ENCODE results near the gene MACROD2.

The MACROD2 gene

DNA sequence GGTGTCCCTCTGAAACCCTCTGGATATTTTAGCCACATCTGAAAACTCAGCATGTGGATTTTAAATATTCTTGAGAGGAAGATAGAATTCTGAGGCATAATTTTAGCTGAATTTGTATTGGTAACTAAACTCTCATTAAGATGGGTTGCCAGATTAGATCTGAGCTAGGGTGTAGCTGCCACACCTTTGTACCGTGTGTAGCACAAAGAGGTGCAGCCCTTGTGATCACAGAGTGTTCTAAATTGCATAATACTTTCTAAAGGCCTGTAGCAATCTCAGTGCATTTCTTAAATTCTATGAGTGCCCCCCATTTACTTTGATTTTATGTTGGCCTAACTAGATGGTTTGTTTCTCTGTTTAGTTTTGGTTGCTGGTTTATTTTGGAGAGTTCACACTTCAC lies 289.1 kb downstream of the MACROD2 start:
- no peak for DNase-seq

DNA sequence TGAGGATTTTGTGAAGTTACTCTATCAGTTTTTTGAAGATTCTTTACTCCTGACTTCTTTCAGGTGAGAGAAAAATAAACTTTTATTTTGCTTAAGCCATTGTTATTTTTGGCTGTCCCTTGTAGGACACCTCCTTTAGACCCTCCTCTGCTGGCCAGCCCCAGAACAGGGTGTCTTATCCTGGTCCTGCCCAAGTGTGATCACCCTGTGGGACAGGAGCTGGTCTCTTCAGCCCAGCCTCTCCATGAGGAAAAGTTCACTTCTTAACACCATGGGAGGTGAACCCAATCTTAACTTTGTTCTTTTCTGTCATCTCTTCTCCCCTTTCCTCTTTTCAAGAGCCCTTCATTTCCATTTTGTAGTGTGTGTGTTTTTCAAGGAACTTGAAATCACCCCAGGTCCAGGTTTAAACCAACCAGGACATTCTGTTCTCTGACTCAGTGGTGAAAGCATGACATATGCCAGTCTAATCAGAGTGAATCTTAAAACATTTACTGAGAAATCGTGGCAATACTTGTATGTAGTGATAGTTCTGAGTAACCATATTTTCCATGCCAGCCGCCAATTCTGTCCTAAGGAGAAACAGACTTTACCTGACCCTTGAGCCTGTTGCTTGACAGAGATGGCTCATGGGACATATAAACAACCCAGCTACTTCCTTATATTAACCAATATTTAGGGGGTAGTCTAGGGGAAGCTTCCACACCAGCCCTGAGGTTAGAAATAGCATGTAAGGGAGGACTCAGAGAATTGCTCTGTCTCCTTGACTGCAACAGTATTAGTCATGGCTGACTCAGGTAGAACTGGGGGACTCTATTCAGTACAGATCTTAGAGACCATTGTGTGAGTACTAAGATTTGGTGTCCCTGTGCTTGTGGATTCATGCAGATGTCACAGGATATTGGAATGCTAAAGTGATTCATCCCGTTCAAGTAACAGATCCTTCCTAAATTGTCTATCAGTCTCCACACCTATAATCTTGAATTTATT lies 293.3 kb downstream of the MACROD2 start:
- no peak for DNase-seq

GRCh38 chr20:14291502-14291901 lies 296.2 kb downstream of the MACROD2 start:
- no peak for DNase-seq

DNA sequence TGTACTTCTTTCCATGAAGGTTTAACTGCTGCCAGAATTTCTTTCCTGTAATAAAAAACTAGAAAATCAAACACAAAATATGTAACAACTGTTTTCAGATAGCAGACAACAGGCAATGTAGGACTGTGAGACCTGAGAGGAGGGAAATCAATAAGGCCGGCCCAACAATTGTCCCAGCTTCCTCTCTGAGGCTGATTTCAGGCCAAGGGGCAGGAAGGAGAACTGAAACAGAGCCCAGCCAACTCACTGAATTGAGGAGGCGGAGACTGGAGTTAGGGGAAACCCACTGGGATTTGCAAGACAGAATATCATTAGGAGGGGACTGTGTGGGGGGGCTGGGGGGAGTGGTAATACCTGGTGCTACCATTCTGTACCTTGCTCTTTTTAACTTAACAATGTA lies 299.9 kb downstream of the MACROD2 start:
- no peak for DNase-seq

DNA sequence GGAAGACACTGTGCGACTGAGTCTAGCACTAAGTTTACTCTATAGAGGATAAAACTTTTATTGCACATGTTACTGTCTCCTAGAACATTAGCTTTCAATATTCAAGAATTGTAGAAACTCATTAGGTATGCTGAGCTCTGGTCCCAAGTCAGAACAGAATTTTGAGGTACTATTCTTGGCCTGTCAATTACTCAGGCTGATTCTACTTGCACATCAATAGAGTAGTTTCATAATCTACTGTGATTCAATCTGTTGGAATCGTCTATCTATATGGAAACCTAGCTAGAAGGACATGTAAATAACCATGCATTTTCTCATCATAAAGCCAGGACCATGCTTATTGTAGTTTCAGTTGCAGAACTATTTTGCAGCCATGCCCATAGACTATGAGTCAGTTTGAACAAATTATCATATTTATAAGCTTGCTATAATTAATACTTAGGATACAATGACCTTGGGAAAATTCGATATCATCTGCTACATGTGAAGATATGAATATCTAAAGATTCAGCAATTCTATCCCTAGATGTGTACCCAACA lies 300.5 kb downstream of the MACROD2 start:
- DNase-seq = no peak

DNA sequence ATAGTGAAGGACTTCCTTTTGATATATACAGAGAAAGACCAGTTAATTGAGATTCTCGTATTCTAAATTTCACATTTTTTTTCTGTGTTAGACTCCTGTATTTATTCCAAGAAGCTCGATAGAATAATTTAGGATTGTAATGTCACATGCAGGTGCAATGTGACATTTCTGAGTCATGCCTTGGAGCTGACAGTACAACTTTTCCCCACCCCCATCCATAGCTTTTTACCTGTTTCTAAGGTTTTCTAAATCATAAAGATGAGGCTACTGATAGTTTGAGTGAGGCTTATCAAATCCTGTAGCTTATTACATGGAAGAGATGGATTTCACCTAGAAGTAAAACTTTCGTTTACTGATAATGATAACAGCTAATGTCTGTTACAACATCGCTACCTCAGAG lies 304.5 kb downstream of the MACROD2 start:
- no peak for DNase-seq

DNA sequence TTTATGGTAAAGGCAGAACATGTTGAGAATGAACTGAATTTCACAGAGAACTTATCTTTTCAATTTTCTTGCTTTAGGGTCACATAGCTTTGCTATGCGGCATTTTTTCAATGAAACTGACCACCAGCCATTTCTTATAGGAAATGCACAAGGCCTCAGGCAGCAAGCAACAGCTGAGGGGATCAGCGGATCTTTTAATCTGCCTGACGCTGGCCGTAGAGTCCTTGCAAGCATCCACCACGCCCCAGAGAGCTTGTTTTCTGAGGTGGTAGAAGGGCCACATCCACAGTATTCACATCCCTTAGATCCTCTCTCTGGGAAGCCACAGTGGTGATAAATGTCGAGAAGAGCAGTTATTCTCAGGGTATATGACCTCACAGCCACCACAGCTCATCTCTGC lies 307.8 kb downstream of the MACROD2 start:
- no peak for DNase-seq

DNA sequence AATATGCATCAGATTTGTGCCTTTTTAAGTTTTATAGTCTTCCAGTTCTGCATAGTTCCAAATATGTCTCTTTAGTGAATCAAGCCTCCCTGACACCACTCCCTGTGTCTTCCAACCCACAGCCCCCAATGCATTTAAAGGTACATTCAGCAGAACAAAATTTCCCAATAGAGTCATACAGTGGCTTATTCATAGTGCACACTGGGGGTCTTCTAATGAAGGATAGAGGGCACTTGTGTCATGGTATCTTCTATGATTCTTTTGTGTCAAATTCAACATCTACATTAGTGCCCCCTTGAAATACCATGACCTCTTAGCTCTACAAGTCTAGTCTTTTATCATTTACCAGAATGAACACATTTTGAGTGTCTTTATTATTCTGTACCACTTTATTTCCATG lies 308.3 kb downstream of the MACROD2 start:
- DNase-seq = no peak

- no peak for DNase-seq
Observed at GRCh38 chr20:14304472-14304871, 309.2 kb downstream of the MACROD2 start.

DNA sequence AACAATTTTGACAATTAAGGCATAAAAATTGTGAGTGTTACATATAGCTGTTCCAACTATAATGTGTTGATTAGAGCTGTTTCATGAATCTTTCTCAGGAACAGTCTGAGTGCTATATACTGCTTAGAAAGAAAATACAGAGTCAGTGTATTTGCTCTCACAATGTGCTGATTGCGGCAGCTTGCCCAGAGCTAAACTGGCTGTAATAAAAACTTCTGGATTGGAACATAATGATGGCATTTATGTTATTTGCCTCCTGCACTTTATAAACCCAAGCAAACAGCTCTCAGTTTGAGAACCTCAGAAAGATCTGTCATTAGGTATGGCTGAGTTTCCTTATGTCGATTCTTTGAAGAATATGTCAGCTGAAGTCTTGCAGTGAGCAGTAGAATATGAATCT lies 312.6 kb downstream of the MACROD2 start:
- DNase-seq = no peak

DNA sequence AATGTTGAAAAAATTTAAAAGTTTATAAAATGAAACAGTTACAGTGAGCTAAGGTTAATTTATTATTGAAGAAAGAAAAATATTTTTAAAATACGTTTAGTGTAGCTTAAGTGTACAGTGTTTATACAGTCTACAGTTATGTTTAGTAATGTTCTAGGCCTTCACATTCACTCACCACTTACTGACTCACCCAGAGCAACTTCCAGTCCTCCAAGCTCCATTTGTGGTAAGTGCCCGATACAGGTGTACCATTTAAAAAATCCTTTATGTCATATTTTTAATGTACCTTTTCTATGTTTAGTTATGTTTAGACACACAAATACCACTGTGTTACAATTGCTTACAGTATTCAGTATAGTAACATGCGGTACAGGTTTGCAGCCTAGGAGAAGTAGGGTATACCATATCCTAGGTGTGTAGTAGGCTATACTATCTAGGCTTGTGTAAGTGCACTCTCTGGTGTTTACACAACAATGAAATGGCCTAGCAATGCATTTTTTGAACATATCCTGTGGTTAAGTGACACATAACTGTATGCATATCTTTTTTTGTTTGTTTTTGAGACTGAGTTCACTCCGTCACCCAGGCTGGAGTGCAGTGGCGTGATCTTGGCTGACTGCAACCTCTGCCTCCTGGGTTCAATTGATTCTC lies 315.8 kb downstream of the MACROD2 start:
- DNase-seq = no peak

GRCh38 chr20:14312001-14312400 lies 316.7 kb downstream of the MACROD2 start:
- no peak for DNase-seq

GRCh38 chr20:14313341-14314020 lies 318.2 kb downstream of the MACROD2 start:
- DNase-seq = no peak

DNA sequence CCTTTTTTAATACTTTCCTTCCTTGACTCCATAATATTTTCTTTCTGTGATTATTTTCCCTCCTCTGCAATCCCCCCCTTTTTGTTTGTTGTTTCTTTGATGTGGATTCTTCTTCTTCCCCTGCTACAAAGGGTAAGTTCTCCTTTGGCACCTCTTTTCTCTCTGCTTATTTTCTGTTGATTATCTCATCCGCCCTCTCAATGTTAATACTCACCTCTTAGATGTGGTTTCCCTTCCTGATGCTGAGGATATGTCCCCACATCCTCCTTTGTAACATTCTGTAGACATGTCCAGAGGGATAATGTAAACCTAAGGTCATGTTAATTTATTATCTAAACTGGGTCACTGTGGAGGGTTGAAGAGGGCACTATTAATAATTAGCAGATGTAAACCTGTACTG lies 324.4 kb downstream of the MACROD2 start:
- DNase-seq = no peak

GRCh38 chr20:14331646-14332045 lies 336.3 kb downstream of the MACROD2 start:
- no peak for DNase-seq

- DNase-seq = no peak
Observed at GRCh38 chr20:14332866-14333265, 337.6 kb downstream of the MACROD2 start.

- DNase-seq = no peak
Observed at GRCh38 chr20:14333721-14334120, 338.4 kb downstream of the MACROD2 start.

DNA sequence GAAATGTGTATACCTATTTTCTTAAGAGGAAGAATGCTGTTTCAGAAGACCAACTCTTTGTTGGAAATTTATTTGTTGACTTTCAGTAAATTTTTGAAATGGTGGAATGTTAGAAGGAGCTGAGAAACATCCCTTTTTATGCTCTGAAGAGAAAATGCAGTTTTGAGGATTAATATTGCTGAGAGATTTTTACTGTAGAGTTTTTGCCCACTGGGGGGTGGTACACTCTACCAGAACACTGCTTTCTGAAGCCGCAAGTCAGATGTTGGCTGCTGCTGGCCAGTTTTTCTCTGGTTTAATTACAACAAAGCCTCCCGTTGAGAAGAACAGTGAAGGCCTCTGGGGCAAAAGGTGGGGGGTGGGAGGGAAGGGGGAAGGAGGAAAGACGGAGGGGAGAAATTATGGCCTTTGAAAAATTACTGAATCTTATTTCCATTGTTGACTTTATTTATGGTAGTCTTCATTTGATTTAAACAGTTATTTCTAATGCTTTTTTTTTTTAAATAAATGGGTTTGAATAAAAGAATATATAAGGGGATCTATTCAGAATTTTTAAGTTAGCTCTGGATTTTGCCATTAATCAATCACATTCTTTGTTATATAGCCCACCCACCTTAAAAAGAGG lies 339.1 kb downstream of the MACROD2 start:
- no peak for DNase-seq

- DNase-seq = no peak
Observed at GRCh38 chr20:14335052-14335451, 339.7 kb downstream of the MACROD2 start.

GRCh38 chr20:14336686-14337085 lies 341.4 kb downstream of the MACROD2 start:
- DNase-seq = no peak

DNA sequence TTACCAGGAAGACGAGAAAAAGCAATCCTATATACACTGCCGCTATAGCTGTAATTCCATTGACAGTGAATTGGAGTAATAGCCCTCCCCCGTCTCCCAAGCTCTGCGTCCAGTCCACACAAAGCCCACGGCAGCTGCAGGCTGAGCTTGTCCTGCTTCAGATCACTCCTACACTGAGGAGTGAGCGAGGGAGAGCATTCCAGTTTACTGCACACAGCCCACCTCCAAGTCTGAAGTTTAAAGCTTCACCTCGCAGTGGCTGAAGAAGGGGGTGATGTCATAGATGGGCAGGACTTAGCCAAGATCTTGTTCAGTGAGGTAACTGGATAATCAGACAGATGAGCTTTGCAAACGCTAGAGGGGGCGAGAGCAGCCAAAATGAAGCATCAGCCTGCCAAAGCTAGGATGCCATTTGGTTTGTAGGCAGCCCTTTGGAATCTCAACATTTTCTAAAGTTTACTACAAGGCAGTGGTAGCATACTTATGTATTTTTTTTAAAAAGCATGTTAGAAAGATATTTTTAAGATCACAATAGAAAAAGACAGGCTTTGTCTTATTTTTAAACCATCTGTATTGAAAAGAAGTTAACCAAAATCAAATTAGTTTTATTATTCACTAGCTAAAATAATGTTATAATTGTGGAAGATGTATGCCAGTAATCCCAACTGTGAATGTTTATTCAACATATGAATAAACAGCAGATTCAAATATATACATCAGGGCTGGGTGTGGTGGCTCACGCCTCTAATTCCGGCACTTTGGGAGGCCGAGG lies 342.3 kb downstream of the MACROD2 start, which contains the start of gene FLRT3:
Gene FLRT3 (minus strand): TSS at position 213 of the 772 bp plus-strand sequence. CDS start 10,106 bp downstream, outside the sequence.
- no peak for DNase-seq

GRCh38 chr20:14341801-14342200 lies 346.5 kb downstream of the MACROD2 start:
- DNase-seq = no peak
